ENCODE measurements around the gene TRIM64C.
"Not testable (repeated sequence)": the region's sequence is repeated elsewhere in the genome, so short reads cannot be mapped to it uniquely, and the experiment has no call there.

The TRIM64C gene, protein sequence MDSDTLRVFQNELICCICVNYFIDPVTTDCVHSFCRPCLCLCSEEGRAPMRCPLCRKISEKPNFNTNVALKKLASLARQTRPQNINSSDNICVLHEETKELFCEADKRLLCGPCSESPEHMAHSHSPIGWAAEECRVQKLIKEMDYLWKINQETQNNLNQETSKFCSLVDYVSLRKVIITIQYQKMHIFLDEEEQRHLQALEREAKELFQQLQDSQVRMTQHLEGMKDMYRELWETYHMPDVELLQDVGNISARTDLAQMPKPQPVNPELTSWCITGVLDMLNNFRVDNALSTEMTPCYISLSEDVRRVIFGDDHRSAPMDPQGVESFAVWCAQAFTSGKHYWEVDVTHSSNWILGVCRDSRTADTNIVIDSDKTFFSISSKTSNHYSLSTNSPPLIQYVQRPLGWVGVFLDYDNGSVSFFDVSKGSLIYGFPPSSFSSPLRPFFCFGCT

DNA sequence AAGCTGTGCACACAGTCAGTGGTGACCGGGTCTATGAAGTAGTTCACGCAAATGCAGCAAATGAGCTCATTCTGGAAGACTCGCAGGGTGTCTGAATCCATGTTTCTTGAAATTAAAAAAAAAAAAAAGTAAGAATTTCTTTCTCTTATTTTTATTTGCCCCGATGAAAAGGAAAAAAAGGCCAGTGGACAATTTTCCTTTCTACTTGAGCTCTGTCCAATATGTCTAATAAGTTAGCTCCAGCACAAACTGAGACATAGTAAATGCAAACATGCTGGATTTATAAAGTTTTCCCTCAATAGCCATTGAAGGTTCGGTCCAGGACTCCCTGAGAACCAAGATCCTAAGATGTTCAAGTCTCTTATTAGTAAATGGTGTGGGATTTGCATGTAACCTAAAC, at the start of gene TRIM64C:
TRIM64C (minus strand) TSS at position 101 of the 400 bp plus-strand sequence; CDS start at position 101, 0 bp downstream.
- DNase-seq (ENCODE audit: low read depth) = not testable (repeated sequence)

DNA sequence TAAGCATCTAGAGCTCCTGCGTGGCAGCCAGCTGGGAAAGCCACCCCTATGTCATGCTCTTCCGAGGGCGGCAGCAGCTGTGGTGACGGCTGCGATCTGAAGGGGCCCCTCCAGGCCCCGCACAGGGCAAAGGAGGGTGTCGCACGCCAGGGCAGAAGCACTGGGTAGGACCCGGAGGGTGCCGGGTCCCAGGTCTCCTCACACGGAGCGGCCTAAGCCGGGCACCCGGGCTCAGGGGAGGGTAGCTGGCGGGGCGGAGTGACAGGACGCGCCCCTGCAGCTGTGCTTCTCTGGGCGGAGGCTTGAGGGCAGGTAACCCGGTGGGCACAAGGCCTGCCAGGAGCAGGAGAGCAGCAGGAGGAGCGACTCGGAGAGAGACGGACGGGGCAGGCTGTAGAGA, 43.4 kb upstream of the TRIM64C start:
- DNase-seq (ENCODE audit: low read depth) = not testable (repeated sequence)

DNA sequence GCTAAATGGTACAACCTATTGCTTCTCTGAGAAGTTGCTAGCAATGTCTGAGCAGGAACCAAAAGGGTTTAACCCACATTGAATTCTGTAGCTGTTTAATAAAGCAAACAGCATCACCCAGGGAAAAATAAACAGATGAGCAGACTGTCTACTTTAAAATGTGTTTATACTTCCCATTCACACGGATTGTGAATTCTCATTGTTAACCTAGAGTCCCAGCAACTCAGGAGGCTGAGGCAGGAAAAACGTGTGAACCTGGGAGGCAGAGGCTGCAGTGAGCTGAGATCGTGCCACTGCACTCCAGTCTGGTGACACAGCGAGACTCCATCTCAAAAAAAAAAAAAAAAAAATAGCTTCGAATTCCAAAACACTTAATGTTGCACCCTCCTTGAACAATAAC, 11.0 kb upstream of the TRIM64C start:
- DNase-seq (ENCODE audit: low read depth) = not testable (repeated sequence)

DNA sequence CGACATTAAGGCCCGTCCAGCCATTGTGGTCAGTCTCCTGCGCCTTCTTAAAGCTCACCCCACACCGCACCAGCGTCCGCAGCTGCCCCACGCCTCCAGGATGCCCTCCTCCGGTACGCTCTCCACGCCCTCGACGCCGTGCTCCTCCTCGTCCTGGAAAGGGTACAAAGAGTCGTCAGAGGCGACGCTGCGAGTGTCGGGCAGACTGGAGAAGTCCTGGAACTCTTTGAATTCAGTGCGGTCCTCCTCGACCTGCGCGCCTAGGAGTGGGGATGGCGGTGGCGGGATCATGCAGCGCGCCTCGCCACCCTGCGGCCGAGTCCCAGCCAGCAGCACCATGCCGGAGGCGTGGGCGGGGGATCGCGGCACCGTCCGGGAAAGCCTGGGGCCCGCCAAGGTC, 9.1 kb downstream of the TRIM64C start:
- DNase-seq (ENCODE audit: low read depth) = not testable (repeated sequence)

DNA sequence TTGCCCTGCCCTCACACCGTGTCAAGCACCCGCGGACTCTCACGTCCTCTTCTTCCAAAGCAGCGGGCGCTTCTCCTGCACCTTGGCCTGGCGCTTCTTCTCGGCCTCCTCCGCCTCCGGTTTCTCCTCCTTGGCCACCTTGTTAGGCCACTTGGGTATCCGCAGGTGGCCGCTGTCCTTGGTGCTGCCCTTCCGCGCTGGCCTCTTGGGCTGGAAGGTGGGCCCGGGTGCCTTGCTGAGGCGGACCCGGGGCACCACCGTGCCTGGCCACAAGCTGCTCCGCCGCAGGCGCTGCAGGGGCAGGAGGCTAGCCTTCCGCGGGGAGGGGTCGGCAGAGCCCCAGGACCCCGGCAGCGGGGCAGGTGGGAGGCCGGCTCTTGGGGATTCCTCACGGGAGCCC, 10.7 kb downstream of the TRIM64C start:
- DNase-seq (ENCODE audit: low read depth) = not testable (repeated sequence)

DNA sequence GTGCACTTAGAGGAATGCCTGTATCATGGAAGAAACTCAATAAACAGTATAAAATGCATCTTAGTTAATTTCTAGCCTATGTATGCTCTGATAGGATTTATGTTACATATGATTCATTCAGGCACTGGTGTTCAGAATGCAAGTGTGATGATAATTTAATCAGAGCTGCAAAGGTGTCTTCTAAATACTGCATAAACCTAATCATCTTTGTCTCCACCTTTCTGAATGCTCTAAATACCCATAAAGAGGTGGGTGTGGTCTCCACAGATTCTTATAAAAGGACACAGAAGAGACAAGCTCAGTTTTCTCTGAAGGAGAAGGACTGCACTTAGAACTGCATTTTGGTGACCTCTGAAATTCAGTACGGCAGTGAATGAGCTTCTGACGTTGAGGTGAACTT, 30.4 kb downstream of the TRIM64C start, which contains the start of gene TRIM49B:
TRIM49B (plus strand) TSS at position 301 of the 400 bp plus-strand sequence. CDS start 2,777 bp downstream, outside the sequence.
- not testable (repeated sequence) for DNase-seq (ENCODE audit: low read depth)
